Measurements from ENCODE around the gene ZC3H12D. TPM values are rescaled to one million over a fixed set of nuclear protein-coding genes. Genes with fewer than 3 reads are reported as not detected.

The ZC3H12D gene
- total RNA-seq, 1 experiment from 2014 or later = 0.57 TPM

GRCh38 chr6:149443411-149444181, 41.2 kb downstream of the ZC3H12D start:
- H3K4me3 Mint-ChIP-seq (ENCODE audit: unreplicated experiment) = no peak overlapping the region
- Histone ChIP-seq H3K9me3 (no peaks in the 10 kb centered on the region), H3K36me3 (ENCODE audit: control insufficient read depth, insufficient read depth, low read length) (no peaks in the 10 kb centered on the region), H3K4me3 (ENCODE audit: low read depth, low read length) (no peak overlapping the region), H3K27me3 (replicated peaks; ENCODE audit: control insufficient read depth, insufficient read depth, low read length) (no peaks in the 10 kb centered on the region), H3K4me1 (peaks cover 8% of the 10 kb centered on the region; the same call in 1 of the 2 replicates)
- no TSS peak for BruUV-seq (replicated peaks)
- peaks cover 7% of the 10 kb centered on the region for H3K4me1 Mint-ChIP-seq (ENCODE audit: low read depth, unreplicated experiment)
- no peak for DNase-seq
- no peaks in the 10 kb centered on the region for H3K36me3 Mint-ChIP-seq (ENCODE audit: insufficient read depth, unreplicated experiment)
- TF ChIP-seq CTCF (IDR thresholded peaks at IDR 0.05; ENCODE audit: insufficient read depth in 1 of 2, low read depth in 1 of 2, low read length in 1 of 2, severe bottlenecking in 1 of 2, unreplicated experiment in 1 of 2) = no peak
- ChIA-PET POLR2A (no interaction called here), CTCF (no interaction called here)
- intact Hi-C loops (cut with micrococcal nuclease; ENCODE audit: unreplicated experiment) = no loop called here
- H3K27me3 Mint-ChIP-seq (ENCODE audit: insufficient read depth, unreplicated experiment) = no peaks in the 10 kb centered on the region
- H3K27ac Mint-ChIP-seq (ENCODE audit: unreplicated experiment) = no peak overlapping the region
- no peaks in the 10 kb centered on the region for H3K9me3 Mint-ChIP-seq (ENCODE audit: unreplicated experiment)

DNA sequence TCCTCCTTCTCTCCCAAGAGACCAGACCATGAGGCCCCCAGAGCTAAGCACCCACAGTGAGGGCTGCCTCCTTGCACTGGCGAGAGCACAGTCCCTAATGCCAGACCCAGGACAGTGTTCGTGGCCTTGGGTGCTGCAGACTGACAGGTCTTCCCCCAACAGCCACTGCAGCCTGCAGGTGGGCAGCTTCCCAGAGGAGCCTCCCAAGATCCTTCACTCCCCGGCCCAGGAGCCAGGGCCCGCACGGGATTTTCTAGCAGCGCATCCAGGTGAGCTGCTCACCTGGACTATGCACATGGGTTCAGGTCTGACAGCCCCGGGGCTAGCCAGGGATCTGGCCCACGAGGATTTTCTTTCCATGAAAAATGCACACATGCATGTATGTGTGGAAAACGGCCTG, 43.1 kb downstream of the ZC3H12D start:
- peak overlapping the region; percentile 39 for H3K27ac Mint-ChIP-seq (ENCODE audit: unreplicated experiment)
- no peak for TF ChIP-seq CTCF (IDR thresholded peaks at IDR 0.05; ENCODE audit: insufficient read depth in 1 of 2, low read depth in 1 of 2, low read length in 1 of 2, severe bottlenecking in 1 of 2, unreplicated experiment in 1 of 2)
- no peaks in the 10 kb centered on the region for H3K27me3 Mint-ChIP-seq (ENCODE audit: insufficient read depth, unreplicated experiment)
- CTCF ChIA-PET = interaction anchor here (0.6 to 1.0 kb wide), 2 partner anchors 32 to 249 kb away, joined by 3 to 4 read pairs; no protein-coding TSS in a partner anchor
- no TSS peak for BruUV-seq (replicated peaks)
- peaks cover 7% of the 10 kb centered on the region for H3K4me1 Mint-ChIP-seq (ENCODE audit: low read depth, unreplicated experiment)
- no peaks in the 10 kb centered on the region for H3K9me3 Mint-ChIP-seq (ENCODE audit: unreplicated experiment)
- H3K4me1 ChIP-seq = peaks cover 8% of the 10 kb centered on the region; the same call in 1 of the 2 replicates
- no peaks in the 10 kb centered on the region for H3K9me3 ChIP-seq
- no peak overlapping the region for H3K4me3 ChIP-seq (ENCODE audit: low read depth, low read length)
- no peak for DNase-seq
- POLR2A ChIA-PET = no interaction called here
- no peak overlapping the region for H3K4me3 Mint-ChIP-seq (ENCODE audit: unreplicated experiment)
- intact Hi-C loops (cut with micrococcal nuclease; ENCODE audit: unreplicated experiment) = no loop called here
- H3K27me3 ChIP-seq (replicated peaks; ENCODE audit: control insufficient read depth, insufficient read depth, low read length) = no peaks in the 10 kb centered on the region
- no peaks in the 10 kb centered on the region for H3K36me3 ChIP-seq (ENCODE audit: control insufficient read depth, insufficient read depth, low read length)
- no peaks in the 10 kb centered on the region for H3K36me3 Mint-ChIP-seq (ENCODE audit: insufficient read depth, unreplicated experiment)

DNA sequence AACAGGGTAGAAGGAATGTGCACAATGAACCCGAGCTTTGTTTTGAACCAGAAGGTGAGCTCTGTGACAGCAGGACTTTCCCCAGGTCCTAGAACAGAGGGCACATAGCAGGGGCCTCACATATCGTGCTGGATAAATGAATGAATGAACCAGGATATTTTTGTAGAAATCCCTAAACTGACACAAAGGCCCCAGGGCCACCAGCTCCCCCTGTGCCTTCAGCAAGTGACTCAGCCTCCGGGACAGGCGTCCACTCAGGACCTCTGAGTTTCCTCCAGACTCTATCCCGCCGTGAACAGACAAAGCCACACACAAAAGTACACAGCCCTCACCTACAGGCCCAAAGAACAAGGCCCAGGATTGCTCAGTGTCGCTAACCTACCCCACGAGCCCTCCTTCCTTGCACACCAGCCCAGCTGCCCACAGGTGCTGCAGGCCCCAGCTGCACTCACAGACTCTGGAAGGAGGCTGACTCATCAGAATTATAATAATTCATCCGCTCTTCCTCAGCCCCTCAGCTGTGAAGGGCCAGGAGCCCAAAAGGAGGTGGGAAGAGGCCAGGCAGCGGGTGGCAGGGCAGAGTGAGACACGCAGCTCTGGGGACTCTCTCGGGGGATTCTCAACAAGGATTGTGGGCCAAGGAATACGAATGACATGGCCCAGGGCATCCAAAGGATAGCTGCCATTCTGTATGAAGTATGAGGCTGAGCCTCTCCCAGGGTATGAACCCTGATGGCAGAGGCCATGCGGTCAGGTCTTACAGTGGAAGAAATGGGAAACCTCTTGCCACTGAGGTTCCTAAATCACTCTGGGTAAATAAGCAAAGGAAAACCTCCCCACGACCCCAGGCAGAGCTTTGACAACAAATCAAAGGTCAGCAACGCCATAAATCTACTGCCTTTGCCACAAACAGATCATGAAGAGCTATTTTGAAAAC, 43.8 kb downstream of the ZC3H12D start:
- Mint-ChIP-seq H3K27ac (ENCODE audit: unreplicated experiment) (peak overlapping the region; percentile 39), H3K4me3 (ENCODE audit: unreplicated experiment) (no peak overlapping the region), H3K27me3 (ENCODE audit: insufficient read depth, unreplicated experiment) (no peaks in the 10 kb centered on the region), H3K36me3 (ENCODE audit: insufficient read depth, unreplicated experiment) (no peaks in the 10 kb centered on the region), H3K9me3 (ENCODE audit: unreplicated experiment) (no peaks in the 10 kb centered on the region), H3K4me1 (ENCODE audit: low read depth, unreplicated experiment) (peaks cover 7% of the 10 kb centered on the region)
- H3K4me3 ChIP-seq (ENCODE audit: low read depth, low read length) = no peak overlapping the region
- ChIA-PET CTCF (interaction anchor here (0.5 to 1.0 kb wide), 3 partner anchors 32 to 249 kb away, joined by 3 to 5 read pairs (median 4); partner anchors contain the start of gene GINM1), POLR2A (interaction anchor here (0.5 kb wide), 1 partner anchor 80 kb away, joined by 6 read pairs; no protein-coding TSS in a partner anchor)
- intact Hi-C loops (cut with micrococcal nuclease; ENCODE audit: unreplicated experiment) = no loop called here
- DNase-seq = no peak
- no peak for TF ChIP-seq CTCF (IDR thresholded peaks at IDR 0.05; ENCODE audit: insufficient read depth in 1 of 2, low read depth in 1 of 2, low read length in 1 of 2, severe bottlenecking in 1 of 2, unreplicated experiment in 1 of 2)
- no TSS peak for BruUV-seq (replicated peaks)
- no peaks in the 10 kb centered on the region for H3K27me3 ChIP-seq (replicated peaks; ENCODE audit: control insufficient read depth, insufficient read depth, low read length)
- no peaks in the 10 kb centered on the region for H3K36me3 ChIP-seq (ENCODE audit: control insufficient read depth, insufficient read depth, low read length)
- peaks cover 8% of the 10 kb centered on the region; the same call in 1 of the 2 replicates for H3K4me1 ChIP-seq
- H3K9me3 ChIP-seq = no peaks in the 10 kb centered on the region
